ENCODE measurements around the gene NXPH4. TPM values are rescaled to one million over a fixed set of nuclear protein-coding genes. Genes with fewer than 3 reads are reported as not detected.

Gene NXPH4
- total and polyA plus RNA-seq, 12 donors: 0.06 to 3.7 (median 0.46) TPM; not detected in 3

- Histone ChIP-seq H3K27me3 (no peaks in the 10 kb centered on the region), H3K4me1 (replicated peaks in 1 of 2) (no peaks in the 10 kb centered on the region), H3K36me3 (replicated peaks in 1 of 2) (peaks cover 0 to 99% of the 10 kb centered on the region in 2 donors), H3K27ac (no peak overlapping the region), H3K9me3 (replicated peaks in 1 of 3) (no peaks in the 10 kb centered on the region), H3K4me3 (no peak overlapping the region)
- WGBS, 4 donors: 88 to 100% (median 93%) methylated on average over 1 to 16 of the region's 16 CpGs
- intact Hi-C loops (cut with DNase I): no loop called here
- no peak for TF ChIP-seq POLR2A (IDR thresholded peaks at IDR 0.05)
- TF ChIP-seq CTCF (IDR thresholded peaks at IDR 0.05): no peak
- no peak for DNase-seq
These were observed 15.0 kb upstream of the NXPH4 start for GRCh38 chr12:57201631-57202030.

GRCh38 chr12:57202321-57202720 lies 14.3 kb upstream of the NXPH4 start:
- TF ChIP-seq CTCF (IDR thresholded peaks at IDR 0.05) (no peak), POLR2A (IDR thresholded peaks at IDR 0.05) (no peak)
- no peaks in the 10 kb centered on the region for H3K4me1 ChIP-seq (replicated peaks in 1 of 2)
- H3K27me3 ChIP-seq: no peaks in the 10 kb centered on the region
- DNase-seq: no peak
- 92 to 94% (median 94%) methylated on average over 16 to 19 of the region's 19 CpGs for WGBS, 4 donors
- peaks cover 0 to 96% of the 10 kb centered on the region in 2 donors for H3K36me3 ChIP-seq (replicated peaks in 1 of 2)
- H3K9me3 ChIP-seq (replicated peaks in 1 of 3): no peaks in the 10 kb centered on the region
- H3K27ac ChIP-seq: no peak overlapping the region
- no peak overlapping the region for H3K4me3 ChIP-seq
- intact Hi-C loops (cut with DNase I): no loop called here

GRCh38 chr12:57203201-57203600 lies 13.4 kb upstream of the NXPH4 start:
- intact Hi-C loops (cut with DNase I): no loop called here
- Histone ChIP-seq H3K4me1 (replicated peaks in 1 of 2) (no peaks in the 10 kb centered on the region), H3K27me3 (no peaks in the 10 kb centered on the region), H3K4me3 (no peak overlapping the region), H3K9me3 (replicated peaks in 1 of 3) (no peaks in the 10 kb centered on the region), H3K27ac (no peak overlapping the region), H3K36me3 (replicated peaks in 1 of 2) (peaks cover 0 to 96% of the 10 kb centered on the region in 2 donors)
- 94 to 98% (median 95%) methylated on average over 27 to 28 of the region's 28 CpGs for WGBS, 4 donors
- no peak for DNase-seq
- TF ChIP-seq CTCF (IDR thresholded peaks at IDR 0.05): no peak
- no peak for TF ChIP-seq POLR2A (IDR thresholded peaks at IDR 0.05)

GRCh38 chr12:57203791-57204190 lies 12.8 kb upstream of the NXPH4 start:
- 78 to 88% (median 85%) methylated on average over 4 to 11 of the region's 11 CpGs for WGBS, 4 donors
- peaks cover 0 to 96% of the 10 kb centered on the region in 2 donors for H3K36me3 ChIP-seq (replicated peaks in 1 of 2)
- no peaks in the 10 kb centered on the region for H3K27me3 ChIP-seq
- intact Hi-C loops (cut with DNase I): no loop called here
- TF ChIP-seq POLR2A (IDR thresholded peaks at IDR 0.05) (no peak), CTCF (IDR thresholded peaks at IDR 0.05) (no peak)
- DNase-seq: no peak
- no peak overlapping the region for H3K4me3 ChIP-seq
- H3K4me1 ChIP-seq (replicated peaks in 1 of 2): no peaks in the 10 kb centered on the region
- no peaks in the 10 kb centered on the region for H3K9me3 ChIP-seq (replicated peaks in 1 of 3)
- H3K27ac ChIP-seq: no peak overlapping the region

Data from adrenal gland (tissue), 12 donors.